HG03354 (cell line): ENCODE results near the gene S100A8.
"Not testable (repeated sequence)": the region's sequence is repeated elsewhere in the genome, so short reads cannot be mapped to it uniquely, and the experiment has no call there.

Experiments
- ATAC-seq: cut with Tn5 transposase; IDR thresholded peaks from one replicate; pipeline ENCODE4 v1.9.1; 2021; ENCODE audit warnings: mild to moderate bottlenecking; ENCODE audit not compliant: unreplicated experiment, poor library complexity, severe bottlenecking

S100A8 gene

DNA sequence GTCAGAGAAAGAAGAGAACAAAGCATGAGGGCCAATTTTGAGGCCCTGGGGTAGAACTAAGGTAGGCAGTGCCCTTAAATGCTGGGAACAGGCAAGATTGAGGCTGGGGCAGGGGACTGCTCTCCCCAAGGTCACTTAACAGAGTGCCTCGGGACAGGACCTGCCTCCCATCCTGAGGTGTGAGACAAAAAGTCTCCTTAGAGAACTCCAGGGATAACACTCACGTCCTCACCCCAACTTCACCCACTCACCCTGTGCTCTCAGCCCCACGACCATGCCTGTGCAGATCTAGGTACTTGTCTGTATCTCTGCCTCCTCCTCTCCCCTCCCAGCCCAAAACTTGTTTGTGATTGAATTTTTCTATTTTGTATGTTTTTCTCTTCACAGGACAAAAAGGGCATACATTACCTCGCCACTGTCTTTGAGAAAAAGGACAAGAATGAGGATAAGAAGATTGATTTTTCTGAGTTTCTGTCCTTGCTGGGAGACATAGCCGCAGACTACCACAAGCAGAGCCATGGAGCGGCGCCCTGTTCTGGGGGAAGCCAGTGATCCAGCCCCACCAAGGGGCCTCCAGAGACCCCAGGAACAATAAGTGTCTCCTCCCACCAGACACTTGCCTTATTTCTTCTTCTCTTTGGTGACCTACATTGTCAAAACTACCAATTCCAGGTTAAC, 28.0 kb upstream of the S100A8 start:
- ATAC-seq = not testable (repeated sequence)

DNA sequence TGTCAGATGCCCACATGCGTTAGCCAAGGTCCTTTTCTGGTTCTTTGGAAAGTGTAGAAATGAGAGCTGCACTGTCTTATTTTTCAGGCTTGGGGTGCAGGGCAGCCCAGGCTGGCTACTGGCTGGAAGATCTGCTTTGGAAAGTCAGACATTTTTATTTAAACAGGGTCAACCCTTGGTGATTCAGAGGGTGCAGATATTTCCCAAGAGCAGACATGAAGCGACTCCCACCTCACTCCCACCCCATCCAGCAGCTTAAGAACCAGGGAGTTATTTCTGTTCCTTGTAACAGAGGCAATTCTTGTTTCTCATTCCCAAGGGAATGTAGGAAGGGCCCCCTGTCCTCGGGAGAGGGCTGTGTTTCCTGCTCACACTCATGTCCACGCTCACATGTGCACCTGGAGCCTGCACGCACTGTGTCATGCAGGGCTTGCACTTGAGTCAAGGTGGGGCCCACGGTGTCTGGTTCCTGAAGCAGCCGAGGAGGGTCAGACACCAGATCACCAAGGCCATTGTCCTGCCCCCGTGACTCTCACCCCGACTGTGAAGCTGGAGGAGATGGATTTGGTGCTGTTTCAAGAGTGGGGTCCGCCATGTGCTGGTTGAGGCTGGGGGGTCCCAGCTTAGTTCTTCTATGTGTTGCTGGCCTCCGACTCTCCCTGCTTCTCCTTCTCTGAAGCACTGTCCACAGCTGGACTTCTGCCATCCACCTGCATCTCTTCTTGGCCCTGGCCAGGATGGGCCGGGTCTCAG, 26.4 kb upstream of the S100A8 start:
- ATAC-seq = no peak

DNA sequence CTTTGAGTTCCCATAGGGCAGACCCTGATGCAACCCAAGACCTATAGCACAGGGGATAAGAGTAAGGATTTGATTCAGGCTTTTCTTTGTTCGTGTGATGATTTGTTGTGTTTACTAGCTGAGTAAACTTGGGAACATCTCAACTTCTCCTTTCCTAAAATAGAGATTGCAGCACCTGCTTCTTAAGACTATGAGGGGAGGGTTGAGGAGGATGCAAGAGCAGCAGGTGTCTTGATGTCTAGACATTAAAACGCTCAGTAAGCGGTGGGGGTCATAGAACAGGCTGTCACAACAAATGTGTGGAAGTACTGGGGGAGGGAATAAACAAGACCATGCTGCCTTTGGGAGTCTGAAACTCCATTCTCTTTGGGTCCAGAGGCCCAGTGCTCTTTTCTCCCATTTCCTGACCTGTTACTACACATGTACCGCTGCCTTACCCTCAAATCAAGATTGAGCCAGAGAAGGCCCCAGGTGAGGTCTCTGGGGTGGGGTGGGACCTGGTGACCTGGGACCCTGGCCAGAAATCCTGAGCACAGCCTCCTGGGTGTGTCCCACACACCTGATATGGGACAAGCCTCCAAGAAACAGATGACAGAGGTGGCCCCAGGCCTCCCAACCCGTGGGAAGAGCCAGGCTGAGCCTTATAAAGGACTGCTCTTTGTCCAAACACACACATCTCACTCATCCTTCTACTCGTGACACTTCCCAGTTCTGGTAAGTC, 25.1 kb upstream of the S100A8 start, which contains the start of gene S100A7A:
S100A7A (plus strand) TSS at position 671 of the 721 bp plus-strand sequence. CDS start 1,563 bp downstream, outside the sequence.
- no peak for ATAC-seq

DNA sequence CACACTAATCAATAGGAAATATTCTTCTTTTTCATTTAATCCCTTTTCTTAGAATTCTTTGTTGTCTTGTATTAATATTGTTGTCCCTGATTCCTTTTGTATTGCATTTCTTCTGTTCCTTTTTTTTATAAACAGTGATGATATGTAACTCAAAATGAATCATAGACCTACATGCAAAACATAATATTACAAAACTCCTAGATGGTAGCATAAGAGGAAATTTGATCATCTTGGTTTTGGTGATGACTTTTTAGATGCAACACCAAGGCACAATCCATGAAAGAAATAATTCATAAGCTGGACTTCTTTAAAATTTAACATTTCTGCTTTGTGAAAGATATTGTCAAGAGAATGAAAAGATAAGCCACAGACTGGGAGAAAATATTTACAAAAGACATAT, 23.1 kb upstream of the S100A8 start:
- not testable (repeated sequence) for ATAC-seq

DNA sequence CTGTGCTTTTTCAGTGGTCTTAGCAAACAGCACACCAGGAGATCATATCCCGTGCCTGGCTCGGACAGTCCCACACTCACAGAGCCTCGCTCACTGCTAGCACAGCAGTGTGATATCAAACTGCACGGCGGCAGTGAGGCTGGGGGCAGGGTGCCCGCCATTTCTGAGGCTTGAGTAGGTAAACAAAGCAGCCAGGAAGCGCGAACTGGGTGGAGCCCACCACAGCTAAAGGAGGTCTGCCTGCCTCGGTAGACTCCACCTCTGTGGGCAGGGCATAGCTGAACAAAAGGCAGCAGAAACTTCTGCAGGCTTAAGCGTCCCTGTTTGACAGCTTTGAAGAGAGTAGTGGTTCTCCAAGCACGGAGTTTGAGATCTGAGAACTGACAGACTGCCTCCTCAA, 16.4 kb upstream of the S100A8 start:
- not testable (repeated sequence) for ATAC-seq

DNA sequence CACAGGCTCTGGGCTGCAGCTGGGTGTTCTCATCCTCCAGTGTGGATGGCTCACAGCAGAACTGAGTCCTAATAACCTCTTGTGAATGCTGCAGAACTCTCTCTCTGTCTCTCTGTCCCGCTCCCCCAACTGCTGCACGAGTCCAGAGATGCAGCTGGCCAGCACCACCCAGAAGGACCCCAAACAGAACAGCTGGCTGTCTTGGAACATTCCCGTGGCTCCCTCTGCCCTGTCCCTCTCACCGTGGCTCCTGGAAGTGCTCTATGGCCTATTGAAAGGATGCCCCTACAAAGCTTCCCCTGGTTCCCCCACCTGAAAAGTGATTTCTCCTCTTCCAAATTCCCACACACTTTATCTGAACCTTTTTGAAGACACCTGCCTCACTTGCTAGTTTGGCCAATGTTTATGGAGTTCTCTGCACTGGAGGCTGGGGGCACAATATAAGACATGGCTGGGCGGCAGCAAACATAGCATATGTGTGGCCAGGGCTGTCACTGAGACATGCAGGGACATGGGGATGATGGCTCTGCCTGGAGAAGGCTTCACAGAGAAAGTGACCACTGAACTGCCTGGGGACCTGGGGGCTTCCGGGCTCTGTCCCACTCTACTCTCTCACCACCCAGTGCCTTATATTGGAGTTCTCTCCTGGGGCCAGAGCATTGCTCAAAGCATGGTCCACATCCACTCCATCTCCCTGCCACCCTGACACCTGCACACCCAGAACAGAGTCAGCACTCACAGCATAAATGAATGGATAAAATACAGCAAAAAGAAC, 15.1 kb upstream of the S100A8 start:
- not testable (repeated sequence) for ATAC-seq

DNA sequence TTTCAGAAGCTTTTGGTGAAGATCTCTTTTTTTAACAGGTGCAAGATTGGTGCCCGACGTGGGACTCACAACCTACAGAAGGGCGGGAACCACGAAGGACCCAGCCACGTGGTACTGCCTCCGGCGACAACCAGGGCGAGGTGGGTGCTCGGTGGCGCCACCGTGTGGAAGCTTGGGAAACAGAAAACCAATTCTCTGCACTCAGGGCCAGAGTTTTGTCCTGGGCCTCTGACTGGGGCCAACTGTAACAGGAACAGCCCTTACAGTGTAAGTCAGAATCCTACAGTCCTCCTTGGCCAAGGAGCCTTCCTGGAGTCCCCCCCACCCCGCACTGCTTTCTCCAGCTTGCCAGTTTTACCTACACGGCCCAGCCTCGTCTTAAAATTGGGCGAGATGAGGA, 13.9 kb upstream of the S100A8 start:
- ATAC-seq = no peak

DNA sequence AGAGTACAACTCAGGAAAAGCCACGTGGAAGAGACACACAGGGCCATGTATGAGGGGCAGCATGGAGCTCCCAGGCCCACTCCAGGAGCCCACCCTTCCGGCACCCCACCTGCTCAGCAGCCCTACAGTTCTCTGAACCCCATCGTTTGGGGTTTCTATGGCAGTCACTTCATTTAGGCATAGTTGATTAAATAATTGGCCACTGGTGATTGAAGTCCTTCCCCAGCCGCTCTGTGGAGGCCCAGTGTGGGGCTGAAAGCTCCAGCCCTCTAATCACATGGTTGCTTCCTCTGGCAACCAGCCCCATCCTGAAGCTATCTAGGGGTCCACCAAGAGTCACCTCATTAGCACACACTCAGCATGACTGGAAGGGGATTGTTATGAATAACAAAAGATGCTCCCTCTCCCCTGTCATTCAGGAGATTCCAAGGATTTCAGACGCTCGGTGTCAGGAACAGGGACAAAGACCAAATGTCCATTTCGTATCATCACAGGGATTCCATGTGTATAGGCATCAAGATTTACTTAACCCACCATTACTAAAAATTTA, 13.3 kb upstream of the S100A8 start:
- ATAC-seq = no peak

DNA sequence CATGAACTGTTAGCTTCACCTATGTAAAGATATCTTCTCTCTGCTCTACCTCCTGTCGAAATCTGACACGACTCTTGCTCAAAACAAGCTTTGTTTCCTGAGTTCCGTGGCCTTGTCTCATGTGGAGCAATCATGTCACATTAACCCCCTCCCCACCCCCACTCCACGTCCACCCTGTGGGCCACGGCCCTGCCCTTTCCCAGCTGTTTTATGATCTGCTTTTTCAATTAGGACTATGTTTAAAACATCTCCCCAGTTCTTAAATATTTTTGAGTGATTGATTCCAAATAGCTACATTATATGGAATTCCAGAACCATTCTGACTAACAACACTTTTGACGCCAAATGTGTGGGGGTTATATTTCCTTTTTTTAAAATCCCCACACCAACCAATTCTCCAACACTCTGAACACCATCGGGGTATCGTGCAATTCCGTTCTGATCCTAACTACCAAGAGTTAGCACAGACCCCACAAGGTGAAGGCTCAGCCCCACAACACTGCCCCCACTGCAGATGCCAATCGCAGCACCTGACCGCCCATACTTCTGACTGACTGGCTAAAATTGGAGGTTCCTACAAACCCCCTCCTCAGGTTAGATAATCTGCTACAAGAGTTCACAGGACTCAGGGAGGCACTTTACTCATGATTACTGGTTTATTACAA, 12.7 kb upstream of the S100A8 start:
- no peak for ATAC-seq

DNA sequence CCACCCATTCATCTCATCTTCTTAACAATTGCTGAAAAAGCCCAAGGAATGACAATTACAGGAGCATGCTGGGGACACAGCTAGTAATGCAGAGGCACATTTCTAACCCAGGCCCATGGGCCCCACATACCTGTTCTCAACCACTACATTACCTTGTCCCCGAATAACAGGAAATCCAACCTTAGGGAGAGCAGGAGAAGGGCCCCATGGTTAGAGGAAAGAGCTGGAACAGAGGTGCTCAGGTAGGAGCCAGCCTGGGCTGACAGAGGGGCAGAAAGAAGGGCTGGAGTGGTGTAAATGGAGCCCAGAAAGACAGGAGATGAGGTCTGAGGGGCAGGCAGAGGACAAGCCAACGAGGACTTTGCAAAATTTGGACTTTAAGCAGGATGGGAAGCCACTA, 11.4 kb upstream of the S100A8 start:
- no peak for ATAC-seq

DNA sequence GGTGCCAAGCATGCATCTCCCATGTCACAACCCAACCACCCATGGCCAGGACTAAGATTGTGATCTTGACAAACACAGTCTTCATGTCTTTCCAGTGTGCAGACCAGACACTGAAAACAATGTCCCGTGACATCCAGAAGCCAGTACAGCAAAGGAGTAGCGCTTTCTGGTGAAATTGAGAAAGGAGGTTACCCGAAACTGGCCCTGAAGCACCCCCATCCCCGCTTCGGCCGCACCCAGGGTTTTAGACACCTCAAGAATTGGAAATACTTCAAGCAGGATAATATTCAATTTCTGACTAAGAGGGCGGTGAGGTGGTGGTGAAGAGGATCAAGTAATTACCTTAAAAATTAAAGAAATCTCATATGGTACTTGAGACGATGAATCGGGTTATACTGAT, 10.6 kb upstream of the S100A8 start:
- ATAC-seq = no peak

DNA sequence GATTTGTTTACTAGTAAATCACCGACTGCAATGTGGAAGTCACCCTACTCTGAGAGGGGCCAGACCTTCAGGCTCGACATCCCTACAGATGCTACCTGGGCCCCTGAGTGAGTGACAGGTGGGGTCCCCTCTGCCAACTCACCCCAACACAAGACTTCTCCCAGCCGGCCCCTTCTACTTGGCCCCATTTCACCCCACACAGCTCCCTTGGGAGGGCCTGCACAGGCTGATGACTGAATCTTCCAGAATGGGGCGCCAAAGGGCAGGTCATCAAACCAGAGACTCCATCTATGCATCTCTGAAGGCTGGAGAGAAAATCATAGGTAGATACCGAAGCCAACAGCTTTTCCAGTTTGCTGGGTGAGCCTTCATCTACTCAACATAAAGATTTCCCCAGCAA, 9.4 kb upstream of the S100A8 start:
- no peak for ATAC-seq

DNA sequence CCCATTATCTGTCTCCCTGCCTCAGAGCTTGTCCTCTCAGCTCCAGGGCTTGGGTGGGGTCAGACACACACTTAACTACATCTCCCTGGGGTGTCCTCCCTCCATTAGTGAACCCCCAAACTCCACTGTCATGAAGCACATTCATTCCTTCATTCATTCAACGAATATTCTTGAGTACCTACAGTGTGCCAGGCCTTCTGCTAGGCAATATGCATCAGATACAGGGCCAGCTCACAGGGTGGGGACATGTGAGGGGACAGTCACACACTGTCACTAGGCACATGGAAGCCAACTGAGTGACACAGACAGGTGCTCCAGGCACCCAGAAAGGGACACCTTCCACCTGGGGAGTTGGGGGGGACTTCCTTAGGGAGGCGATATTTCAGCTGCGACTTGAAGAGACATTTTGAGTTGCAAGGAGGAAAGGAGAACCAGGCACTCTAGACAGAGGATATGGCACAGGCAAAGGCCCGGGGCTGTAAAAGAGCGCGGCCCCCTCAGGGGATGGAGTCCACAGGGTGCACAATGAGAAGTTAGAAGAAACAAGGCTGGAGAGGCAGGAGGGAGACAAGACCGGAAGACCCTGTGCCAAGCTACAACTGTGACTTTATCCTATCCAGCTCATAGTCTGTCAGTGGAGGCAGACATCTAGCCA, 8.7 kb upstream of the S100A8 start:
- no peak for ATAC-seq

DNA sequence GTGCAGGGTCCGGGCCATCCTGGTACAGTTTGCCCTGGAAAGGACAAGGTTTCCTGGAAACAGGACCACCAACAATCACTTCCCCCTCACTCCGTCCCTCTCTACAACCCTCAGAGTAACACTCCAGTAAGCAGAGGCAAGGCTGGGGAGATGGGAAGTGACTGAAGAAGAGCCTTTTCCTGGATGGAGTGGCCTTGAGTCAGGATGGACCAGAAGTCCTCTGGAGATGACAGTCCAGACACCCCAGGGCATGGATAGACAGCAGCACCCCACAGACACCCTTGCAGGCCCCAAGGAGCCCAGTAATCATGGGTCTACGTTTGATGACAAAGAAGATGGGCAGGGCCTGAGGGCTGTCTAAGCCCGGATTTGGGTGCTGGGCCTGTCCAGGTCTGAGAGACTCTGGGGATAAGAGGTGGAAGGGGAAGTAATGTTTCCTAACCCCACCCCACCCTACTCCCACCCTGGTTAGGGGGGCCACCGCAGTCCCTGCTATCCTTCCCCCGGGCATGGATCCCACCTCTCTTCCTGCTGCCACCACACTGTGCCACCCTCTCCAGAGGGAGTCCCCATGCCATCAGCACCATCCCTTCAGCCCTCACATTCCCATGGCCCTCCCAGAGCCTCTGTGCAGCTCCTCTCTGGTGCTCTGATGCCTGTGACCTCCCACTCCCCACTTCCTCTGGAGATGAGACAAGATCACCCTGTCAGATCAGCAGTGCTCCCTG, 7.2 kb upstream of the S100A8 start:
- no peak for ATAC-seq

DNA sequence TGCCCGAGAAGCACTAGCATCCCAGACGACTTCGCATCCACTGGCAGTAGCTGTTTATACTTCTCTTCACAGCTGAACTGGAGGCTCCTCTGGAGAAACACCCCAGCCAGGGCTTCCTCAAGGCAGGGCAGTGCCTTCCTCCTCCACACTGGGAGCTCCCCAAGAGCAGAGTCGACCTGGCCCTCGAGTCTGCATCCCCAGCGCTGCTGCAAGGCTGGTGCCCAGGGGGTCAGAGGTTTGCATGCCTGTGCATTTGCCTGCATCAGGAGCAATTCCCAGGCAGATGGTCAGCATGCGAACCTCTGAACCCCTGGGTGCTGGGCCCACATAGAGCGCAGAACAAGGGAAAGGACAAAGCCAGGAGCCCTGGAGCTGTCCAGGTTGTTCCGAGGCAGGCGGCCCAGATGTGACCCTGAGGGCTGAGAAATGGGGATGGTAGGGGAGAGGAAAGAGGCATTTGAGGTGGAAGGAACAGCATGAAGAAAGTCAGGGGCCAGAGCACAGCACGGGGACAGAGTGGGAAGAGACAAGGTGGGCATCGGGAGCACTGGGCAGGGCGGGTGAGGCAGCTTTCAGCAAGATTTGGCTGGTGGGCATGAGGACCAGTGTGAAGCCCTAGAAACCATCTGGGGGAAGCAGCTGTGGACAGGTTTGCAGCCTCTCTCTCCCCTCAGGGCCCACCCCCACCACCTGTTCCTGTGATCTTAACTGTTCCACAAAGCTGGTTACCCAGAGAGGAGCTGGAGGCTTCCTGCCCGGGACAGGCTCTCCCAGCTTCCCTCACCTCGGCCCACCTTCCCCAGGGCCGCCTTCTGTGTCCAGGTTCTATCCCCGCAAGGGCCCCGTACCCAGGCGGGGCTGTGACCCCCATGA, 6.4 kb upstream of the S100A8 start:
- ATAC-seq = no peak

DNA sequence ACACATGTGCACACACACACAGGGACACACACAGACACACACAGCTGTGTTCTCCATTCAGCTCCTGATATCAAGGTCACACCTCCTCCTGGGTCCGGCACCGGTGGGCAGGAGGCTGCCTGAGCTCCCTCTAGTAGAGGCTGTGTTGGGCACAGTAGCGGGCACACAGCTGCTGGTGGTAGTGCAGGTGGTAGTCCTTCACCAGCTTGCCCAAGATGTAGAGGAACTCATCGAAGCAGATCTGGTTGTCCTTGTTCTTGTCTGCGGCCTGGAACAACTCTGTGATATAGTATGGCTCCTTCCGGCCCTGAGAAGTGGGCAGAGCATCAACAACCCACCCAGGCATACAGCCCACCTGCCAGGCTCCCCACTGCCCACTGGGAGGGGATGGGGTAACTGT, 5.6 kb upstream of the S100A8 start:
- ATAC-seq = no peak

DNA sequence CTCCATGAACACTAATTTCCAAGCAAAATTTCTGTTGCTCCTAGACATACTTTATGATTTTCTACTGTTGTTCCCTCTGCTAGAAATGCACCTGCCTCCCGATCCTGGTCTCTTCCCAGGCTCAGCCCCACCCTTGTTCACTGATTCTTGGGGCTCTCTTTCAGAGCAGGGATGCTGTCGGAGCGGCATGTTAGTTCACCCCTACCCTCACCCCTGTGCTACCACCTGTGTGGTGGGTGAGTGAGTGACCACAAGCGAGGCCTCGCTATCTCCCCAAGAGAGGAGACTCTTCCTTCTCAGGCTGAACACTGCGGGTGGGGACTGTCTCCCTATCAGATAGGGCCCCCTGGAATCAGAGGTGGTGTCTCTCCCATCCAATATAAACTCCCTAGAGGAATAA, 4.9 kb upstream of the S100A8 start:
- ATAC-seq = no peak
